GM18873 (cell line): ENCODE data around the gene FAAP100.
A peak's percentile ranks its signal among the peaks of the same experiment; 100 is the strongest.

Source experiments
- ATAC-seq: cut with Tn5 transposase; IDR thresholded peaks from one replicate; pipeline ENCODE4 v1.9.1; 2021; ENCODE audit warnings: mild to moderate bottlenecking, moderate library complexity, moderate number of reproducible peaks; ENCODE audit not compliant: unreplicated experiment, low FRiP score

FAAP100 gene

GRCh38 chr17:81556863-81557262 is 4.7 kb upstream of the FAAP100 start:
- ATAC-seq, result no peak

GRCh38 chr17:81556175-81556691 is 4.1 kb upstream of the FAAP100 start:
- no peak for ATAC-seq

- no peak for ATAC-seq
Observed at GRCh38 chr17:81553616-81554181, 1.5 kb upstream of the FAAP100 start.

GRCh38 chr17:81553018-81553615 is 964 bp upstream of the FAAP100 start:
- peak; percentile 29 for ATAC-seq

- ATAC-seq, result peak; percentile 29
Observed at GRCh38 chr17:81551458-81552243, 502 bp downstream of the FAAP100 start.

- no peak for ATAC-seq
Observed at GRCh38 chr17:81550830-81551457, 1.2 kb downstream of the FAAP100 start.

GRCh38 chr17:81550285-81550684 is 1.9 kb downstream of the FAAP100 start:
- no peak for ATAC-seq

GRCh38 chr17:81549826-81550225 is 2.3 kb downstream of the FAAP100 start:
- no peak for ATAC-seq

GRCh38 chr17:81549031-81549557 is 3.1 kb downstream of the FAAP100 start:
- ATAC-seq, result no peak

- no peak for ATAC-seq
Observed at GRCh38 chr17:81547614-81547982, 4.6 kb downstream of the FAAP100 start.

- ATAC-seq, result no peak
Observed at GRCh38 chr17:81546906-81547613, 5.1 kb downstream of the FAAP100 start.

- no peak for ATAC-seq
Observed at GRCh38 chr17:81545160-81545949, 6.8 kb downstream of the FAAP100 start.

- ATAC-seq, result no peak
Observed at GRCh38 chr17:81544281-81544974, 7.7 kb downstream of the FAAP100 start.

GRCh38 chr17:81543756-81544155 is 8.4 kb downstream of the FAAP100 start:
- ATAC-seq, result no peak

- no peak for ATAC-seq
Observed at GRCh38 chr17:81543339-81543675, 8.8 kb downstream of the FAAP100 start.

GRCh38 chr17:81542431-81543338 is 9.5 kb downstream of the FAAP100 start:
- ATAC-seq, result no peak

GRCh38 chr17:81541123-81541522 is 11.0 kb downstream of the FAAP100 start:
- no peak for ATAC-seq

GRCh38 chr17:81540676-81541027 is 11.5 kb downstream of the FAAP100 start:
- no peak for ATAC-seq
